ENCODE measurements around the gene ADGRB3. TPM values are rescaled to one million over a fixed set of nuclear protein-coding genes. Genes with fewer than 3 reads are reported as not detected.

The ADGRB3 gene
- total and polyA plus RNA-seq, 4 donors: 0.21 to 2.3 (median 0.48) TPM

- TF ChIP-seq REST (IDR thresholded peaks at IDR 0.05) (no peak), HNF4G (IDR thresholded peaks at IDR 0.05) (no peak), TAF1 (conservative IDR thresholded peaks at IDR 0.05) (no peak), FOXA1 (IDR thresholded peaks at IDR 0.05) (no peak), HNF4A (conservative IDR thresholded peaks at IDR 0.05) (no peak), JUND (IDR thresholded peaks at IDR 0.05) (no peak), GABPA (IDR thresholded peaks at IDR 0.05 in 1 of 2, conservative IDR thresholded peaks at IDR 0.05 in 1 of 2) (no peak), EGR1 (IDR thresholded peaks at IDR 0.05; ENCODE audit: low read depth in 2 of 2) (no peak), NR2F2 (IDR thresholded peaks at IDR 0.05) (no peak)
Measured at GRCh38 chr6:68689910-68690309, 54.8 kb downstream of the ADGRB3 start (continued).

- TF ChIP-seq RAD21 (IDR thresholded peaks at IDR 0.05): no peak
- TF ChIP-seq NR2F2 (IDR thresholded peaks at IDR 0.05): no peak
- TF ChIP-seq REST (IDR thresholded peaks at IDR 0.05): no peak
- no peak for TF ChIP-seq RXRA (IDR thresholded peaks at IDR 0.05)
- TF ChIP-seq ZBTB33 (IDR thresholded peaks at IDR 0.05): no peak
- no peak for TF ChIP-seq JUND (IDR thresholded peaks at IDR 0.05)
- no peak for TF ChIP-seq FOXA1 (IDR thresholded peaks at IDR 0.05)
- TF ChIP-seq CTCF (IDR thresholded peaks at IDR 0.05; ENCODE audit: low read depth, low read length, missing input control): no peak
- no peak for TF ChIP-seq YY1 (IDR thresholded peaks at IDR 0.05)
- no peak for TF ChIP-seq ATF3 (IDR thresholded peaks at IDR 0.05)
- no peak for TF ChIP-seq MAX (IDR thresholded peaks at IDR 0.05)
- TF ChIP-seq SP1 (IDR thresholded peaks at IDR 0.05): no peak
- TF ChIP-seq TAF1 (conservative IDR thresholded peaks at IDR 0.05): no peak
- TF ChIP-seq GABPA (IDR thresholded peaks at IDR 0.05 in 1 of 2, conservative IDR thresholded peaks at IDR 0.05 in 1 of 2): no peak
- TF ChIP-seq FOXA2 (IDR thresholded peaks at IDR 0.05): no peak
- no peak for TF ChIP-seq HNF4A (conservative IDR thresholded peaks at IDR 0.05)
- WGBS: 59% methylated on average over 3 of the region's 3 CpGs
- H3K4me1 ChIP-seq (ENCODE audit: control insufficient read depth in 4 of 4, insufficient read depth in 4 of 4, low read length in 3 of 4): no peaks in the 10 kb centered on the region
Measured at GRCh38 chr6:68691120-68691519, 56.0 kb downstream of the ADGRB3 start.

More at GRCh38 chr6:68691120-68691519, 56.0 kb downstream of the ADGRB3 start:
- no peak for DNase-seq (ENCODE audit: low spot score)
- no peak overlapping the region for H3K9ac ChIP-seq (ENCODE audit: low read depth in 1 of 2, low read length in 2 of 2)
- H3K4me3 ChIP-seq (ENCODE audit: low read depth in 1 of 3, low read length in 3 of 3): no peak overlapping the region
- no peaks in the 10 kb centered on the region for H3K9me3 ChIP-seq (ENCODE audit: control insufficient read depth in 4 of 4, low read length in 3 of 4)
- no peaks in the 10 kb centered on the region for H3K27me3 ChIP-seq (ENCODE audit: control insufficient read depth in 4 of 4, insufficient read depth in 4 of 4, low read length in 3 of 4)
- no peaks in the 10 kb centered on the region for H3K36me3 ChIP-seq (ENCODE audit: control insufficient read depth in 4 of 4, insufficient read depth in 3 of 4, low read depth in 1 of 4, low read length in 3 of 4)
- no peak overlapping the region for H3K27ac ChIP-seq (ENCODE audit: low read depth in 1 of 2, low read length in 2 of 2)
